Measurements from ENCODE around the gene NPDC1. TPM values are rescaled to one million over a fixed set of nuclear protein-coding genes. Genes with fewer than 3 reads are reported as not detected.
A peak's percentile ranks its signal among the peaks of the same experiment; 100 is the strongest.

NPDC1 gene
- total RNA-seq (2014; rRNA removed; shearing (Covaris generic)), result 31.5 and 39.2 TPM in 2 replicates
- polyA plus RNA-seq (2015; cell fraction: cytosol; rRNA removed), result 45.7 and 49.5 TPM in 2 replicates
- 127 and 134 TPM in 2 replicates for polyA plus RNA-seq (2015; cell fraction: nucleus; rRNA removed)

GRCh38 chr9:137046088-137046787 lies at the start of gene NPDC1:
NPDC1 (minus strand) TSS chr9:137046177; CDS start chr9:137045989, 188 bp downstream.
- DNase-seq (ENCODE audit: low read depth), result peak; percentile 74

DNA sequence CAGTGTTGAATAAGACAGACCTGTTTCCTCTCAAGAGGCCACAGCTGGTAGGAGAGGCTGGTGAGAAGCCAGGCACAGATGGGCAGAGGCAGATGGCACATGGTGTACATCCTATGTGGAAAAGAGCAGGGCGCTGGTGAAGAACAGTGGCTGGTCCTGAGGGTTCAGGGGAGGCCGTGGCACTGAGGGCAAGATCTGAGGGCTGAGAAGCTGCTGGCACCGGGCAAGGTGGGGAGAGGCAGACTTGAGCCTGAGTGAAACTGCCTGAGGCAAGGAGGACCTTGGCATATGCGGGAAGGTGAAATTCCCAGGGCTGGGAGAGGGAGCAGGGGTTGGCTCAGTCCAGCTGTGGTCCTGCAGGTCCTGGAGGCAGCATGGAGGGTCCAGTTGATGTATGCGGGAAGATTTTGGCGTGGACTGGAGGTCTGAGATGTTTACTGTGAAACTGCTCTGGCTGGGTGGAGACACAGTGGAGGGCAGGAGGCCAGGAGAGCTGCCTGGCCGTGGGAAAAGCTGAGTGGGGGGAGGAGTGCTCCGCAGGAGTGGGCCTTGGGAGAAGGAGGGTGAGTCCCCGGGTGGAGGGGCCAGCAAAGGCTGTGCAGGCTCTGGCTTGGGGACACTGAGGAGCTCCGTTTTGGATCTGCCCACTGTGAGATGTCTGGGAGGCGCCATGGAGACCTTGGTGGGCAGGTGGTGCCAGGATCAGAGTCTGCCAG lies 43.4 kb upstream of the NPDC1 start:
- no peak for DNase-seq (ENCODE audit: low read depth)

DNA sequence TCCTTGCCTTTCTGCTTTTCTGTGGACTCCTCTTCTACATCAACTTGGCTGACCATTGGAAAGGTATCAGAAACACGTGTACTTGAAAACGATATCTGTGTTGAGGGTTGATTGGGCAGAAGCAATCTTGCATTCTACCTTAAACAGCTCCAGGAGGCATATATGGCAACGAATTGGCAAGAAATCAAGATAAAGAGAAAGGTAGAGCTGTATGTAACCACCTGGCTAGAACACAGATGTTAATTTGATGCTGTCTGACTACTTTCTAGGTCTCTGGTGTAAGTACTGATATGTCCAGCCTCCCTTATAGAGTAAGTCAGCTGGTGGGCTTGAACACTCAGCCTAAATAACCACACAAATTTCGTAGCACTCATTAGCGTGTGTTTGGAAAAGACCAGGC lies 42.1 kb upstream of the NPDC1 start:
- DNase-seq (ENCODE audit: low read depth), result no peak

GRCh38 chr9:137087409-137087925 lies 41.5 kb upstream of the NPDC1 start:
- DNase-seq (ENCODE audit: low read depth), result no peak

DNA sequence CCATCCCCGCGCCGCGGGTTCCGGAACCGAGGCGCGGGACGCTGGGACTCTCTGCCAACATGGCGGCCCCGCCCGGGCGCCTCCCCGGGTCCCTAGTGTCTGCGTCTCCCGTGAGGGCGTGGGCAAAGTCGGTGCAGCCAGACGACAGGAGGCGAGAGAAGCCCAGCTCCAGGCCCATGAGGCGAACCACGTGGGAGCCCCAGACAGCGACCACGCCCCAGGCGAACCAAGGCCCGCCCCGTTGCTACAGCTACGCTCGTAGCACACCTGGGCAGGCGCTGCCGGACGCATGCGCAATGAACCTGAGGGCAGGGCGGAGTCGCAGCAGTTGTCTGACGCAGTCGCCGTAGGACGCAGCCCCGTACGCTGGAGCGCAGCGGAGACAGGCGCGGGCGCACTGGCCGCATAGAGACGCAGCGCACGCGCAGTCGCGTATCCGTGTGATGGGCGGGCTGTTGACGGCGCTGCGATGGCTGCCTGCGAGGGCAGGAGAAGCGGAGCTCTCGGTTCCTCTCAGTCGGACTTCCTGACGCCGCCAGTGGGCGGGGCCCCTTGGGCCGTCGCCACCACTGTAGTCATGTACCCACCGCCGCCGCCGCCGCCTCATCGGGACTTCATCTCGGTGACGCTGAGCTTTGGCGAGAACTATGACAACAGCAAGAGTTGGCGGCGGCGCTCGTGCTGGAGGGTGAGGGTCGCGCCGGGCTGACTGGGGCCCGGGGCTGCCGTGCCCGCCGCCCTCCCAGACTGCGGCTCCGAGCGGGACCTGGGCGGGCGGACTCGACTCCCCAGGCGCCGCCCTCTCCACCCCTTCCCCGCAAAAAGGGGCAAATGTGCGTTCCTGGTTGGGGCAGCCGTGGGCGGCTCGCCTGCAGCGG lies 40.8 kb upstream of the NPDC1 start, which contains the start of gene MAN1B1:
MAN1B1 (plus strand) TSS at position 455 of the 878 bp plus-strand sequence; CDS start at position 470, 15 bp downstream.
- DNase-seq (ENCODE audit: low read depth), result peak; percentile 100

- DNase-seq (ENCODE audit: low read depth), result peak; percentile 32
Observed at GRCh38 chr9:137085920-137086530, 40.0 kb upstream of the NPDC1 start.

DNA sequence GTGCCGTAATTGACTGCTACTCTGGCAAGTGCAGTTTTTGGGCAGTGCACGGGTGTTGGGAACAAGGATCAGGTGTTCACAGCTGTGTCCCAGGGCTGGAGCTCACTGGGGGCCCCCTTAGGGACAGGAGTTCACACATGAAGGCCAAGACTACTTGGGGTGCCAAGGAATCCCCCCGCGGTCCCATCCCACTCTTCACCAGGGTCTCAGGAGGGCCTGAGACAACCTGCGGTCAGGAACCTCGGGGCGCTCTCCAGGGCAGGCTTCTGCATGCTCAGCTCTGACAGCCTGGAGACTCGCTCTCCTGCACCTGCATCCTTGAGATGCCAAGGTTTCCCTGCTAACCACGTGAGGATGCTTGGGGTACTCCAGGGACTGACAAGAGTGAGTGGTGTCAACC lies 38.5 kb upstream of the NPDC1 start:
- DNase-seq (ENCODE audit: low read depth), result no peak

DNA sequence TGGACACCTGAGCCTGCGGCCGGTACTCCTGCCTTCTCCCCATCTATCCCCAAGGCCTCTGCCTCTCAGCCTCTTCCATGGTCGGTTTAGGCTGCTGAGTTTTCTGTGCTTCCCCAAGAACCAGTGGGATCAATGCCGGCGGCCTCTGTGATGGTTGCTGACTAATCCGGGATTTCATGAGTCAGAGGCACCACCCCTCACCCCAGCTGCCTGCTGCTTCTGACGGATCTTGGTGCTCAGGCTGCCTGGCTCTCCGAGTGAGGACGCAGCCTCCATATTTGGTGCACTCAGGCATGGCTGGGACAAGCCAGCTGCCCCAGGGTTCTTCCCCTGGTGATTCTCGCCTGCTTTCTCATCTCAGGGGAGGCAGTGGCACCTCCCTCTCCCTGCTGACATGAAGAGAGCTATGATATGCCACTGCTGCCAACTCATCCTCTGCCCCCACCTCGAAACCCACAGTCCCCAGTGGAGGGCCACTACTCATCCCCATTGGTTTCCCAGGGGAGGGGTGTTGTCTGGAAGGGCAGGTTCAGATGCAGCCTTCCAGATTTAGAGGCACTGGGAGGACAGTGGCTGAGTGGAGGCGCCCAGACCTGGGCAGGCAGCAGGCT lies 37.5 kb upstream of the NPDC1 start:
- DNase-seq (ENCODE audit: low read depth), result peak; percentile 98

DNA sequence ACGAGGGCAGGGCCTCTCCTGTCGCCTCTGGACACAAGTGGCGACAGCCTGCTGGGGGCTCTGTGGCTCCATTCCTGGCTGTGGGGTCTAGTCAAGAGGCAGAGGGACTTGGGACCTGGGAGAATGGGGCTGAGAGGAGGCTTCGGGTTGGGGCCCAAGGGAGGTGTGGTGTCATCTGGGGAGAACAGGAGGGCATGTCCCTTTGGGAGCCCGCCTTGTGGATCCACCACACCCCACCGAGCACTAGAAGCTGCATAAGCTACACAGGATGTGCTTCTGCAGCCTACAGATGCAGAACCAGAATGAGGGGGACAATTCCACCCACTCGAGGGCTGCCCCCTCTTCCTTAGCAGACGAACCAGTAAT lies 36.9 kb upstream of the NPDC1 start:
- DNase-seq (ENCODE audit: low read depth), result no peak

GRCh38 chr9:137082222-137082924 lies 36.4 kb upstream of the NPDC1 start:
- no peak for DNase-seq (ENCODE audit: low read depth)

GRCh38 chr9:137080260-137081122 lies 34.5 kb upstream of the NPDC1 start:
- DNase-seq (ENCODE audit: low read depth), result no peak

DNA sequence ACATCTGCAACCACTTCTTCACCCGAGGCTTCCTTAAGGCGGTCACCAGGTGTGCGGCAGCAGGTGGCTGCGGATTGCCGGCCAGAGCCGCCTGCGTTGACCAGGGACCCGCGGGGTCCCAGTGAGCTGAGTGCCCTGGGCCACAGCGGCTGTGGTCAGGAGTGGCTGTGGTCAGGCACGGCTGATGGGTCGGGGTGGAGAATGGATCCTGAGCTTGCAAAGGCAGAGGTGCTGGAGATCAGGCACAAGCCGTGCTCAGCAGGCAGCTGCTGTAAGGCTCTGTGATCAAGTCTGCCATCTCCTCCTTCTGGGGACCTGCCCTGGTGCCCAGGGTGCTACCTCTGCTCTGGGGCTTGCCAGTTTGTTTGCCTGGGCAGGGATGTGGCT lies 33.4 kb upstream of the NPDC1 start:
- DNase-seq (ENCODE audit: low read depth), result no peak

DNA sequence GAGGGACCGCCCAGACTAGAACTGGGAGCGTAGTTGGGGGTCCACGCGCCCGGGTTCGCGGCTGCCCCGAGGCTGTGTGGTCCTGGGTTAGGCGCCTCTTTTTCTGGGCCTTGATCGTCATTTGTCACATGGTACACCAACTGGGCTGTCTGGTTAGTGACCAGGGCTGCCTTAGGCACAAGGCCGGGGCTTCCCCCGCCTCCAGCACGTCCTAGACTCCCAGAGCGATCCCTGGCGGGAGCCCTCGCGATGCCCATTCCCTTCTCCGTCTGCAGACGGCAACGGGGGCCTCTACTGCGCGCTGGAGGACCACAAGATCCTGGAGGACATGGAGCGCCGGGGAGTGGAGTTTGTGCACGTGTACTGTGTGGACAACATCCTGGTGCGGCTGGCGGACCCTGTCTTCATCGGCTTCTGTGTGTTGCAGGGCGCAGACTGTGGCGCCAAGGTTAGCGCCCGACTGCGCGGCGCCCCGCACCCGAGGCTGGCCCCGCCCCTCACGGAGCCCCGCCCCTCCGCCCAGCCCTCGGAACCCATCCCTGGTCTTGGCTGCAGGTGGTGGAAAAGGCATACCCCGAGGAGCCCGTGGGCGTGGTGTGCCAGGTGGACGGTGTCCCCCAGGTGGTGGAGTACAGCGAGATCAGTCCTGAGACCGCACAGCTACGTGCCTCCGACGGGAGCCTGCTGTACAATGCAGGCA lies 32.9 kb upstream of the NPDC1 start:
- DNase-seq (ENCODE audit: low read depth), result no peak

DNA sequence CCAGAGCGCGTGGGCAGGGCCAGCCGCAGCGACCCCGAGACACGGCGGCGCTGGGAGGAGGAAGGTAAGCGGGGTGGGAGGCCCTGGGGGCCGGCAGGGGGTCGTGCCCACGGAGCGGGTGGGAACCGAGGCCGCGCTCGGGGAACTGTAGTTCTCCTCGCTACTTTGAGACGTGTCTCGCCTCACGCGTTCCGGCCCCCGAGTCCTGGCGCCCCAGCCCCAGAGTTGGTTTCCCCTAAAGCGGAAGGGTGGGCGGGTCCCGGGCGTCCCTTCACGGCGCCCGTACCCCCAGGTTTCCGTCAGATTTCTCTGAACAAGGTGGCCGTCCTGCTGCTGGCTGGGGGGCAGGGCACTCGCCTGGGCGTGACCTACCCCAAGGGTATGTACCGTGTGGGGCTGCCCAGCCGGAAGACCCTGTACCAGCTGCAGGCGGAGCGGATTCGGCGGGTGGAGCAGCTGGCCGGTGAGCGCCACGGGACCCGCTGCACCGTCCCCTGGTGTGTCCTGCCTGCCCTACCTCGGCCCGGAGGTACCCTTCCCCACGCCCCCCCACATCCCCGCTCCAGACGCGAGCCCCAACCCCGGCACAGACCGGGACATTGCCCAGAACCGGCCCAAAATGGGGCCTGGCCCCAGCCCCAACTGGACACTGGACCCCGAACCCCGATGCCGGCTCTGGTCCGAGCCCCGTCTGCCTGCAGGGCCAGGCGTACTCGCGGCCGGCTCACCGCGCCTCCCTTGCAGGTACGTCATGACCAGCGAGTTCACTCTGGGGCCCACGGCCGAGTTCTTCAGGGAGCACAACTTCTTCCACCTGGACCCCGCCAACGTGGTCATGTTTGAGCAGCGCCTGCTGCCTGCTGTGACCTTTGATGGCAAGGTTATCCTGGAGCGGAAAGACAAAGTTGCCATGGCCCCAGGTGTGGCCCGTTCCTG lies 32.0 kb upstream of the NPDC1 start:
- DNase-seq (ENCODE audit: low read depth), result no peak

DNA sequence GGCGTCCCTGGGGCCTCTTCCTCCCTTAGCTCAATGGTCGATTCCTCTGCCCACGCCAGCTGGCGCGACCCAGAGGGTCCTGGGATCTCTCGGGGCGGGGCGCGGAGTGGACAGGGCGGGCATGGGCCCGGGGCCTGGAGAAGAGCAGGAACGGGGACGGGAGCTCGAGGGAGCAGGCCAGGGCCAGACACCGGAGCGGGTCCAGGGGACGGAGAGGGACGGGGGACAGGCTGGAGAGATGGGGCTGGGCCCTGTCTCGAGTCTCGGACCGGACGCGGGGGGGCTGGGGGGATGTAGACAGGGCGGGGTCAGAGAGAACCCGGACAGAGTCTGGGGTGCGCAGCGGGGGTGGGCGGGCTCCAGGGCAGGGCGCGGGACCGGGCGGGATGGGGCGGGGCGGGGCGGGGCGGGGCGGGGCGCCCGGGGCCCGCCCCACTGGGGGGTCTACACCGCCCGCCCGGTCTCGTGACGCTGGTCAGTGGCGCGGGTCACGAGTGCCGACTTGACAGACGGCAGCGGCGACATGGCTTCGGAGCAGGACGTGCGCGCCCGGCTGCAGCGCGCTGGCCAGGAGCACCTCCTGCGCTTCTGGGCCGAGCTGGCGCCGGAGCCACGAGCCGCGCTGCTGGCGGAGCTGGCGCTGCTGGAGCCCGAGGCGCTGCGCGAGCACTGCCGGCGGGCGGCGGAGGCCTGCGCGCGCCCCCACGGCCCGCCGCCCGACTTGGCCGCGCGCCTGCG lies 31.2 kb upstream of the NPDC1 start, which contains the start of gene UAP1L1:
UAP1L1 (plus strand) TSS at position 508 of the 738 bp plus-strand sequence; CDS start at position 524, 16 bp downstream.
- no peak for DNase-seq (ENCODE audit: low read depth)

DNA sequence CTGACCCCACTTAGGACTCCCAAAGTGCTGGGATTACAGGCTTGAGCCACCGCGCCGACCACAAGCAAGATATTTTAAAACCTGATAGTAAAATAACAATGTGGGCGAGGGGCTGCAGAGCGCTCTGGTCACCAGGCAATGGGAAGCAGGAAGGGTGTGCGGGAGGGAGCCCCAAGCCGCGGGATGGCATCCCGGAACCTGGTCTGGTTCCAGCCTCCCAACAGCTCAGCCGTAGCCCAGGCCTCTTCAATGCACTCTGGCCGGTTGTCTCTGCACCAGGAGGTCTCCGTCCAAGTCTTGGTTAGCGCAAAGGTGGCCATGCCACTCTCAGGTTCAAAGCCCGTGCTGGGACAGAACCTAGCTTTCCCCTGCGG lies 30.6 kb upstream of the NPDC1 start:
- no peak for DNase-seq (ENCODE audit: low read depth)
